NCI-H524 (cell line): ENCODE data around the gene ITGB7.

Experiments
- DNase-seq, 2 experiments: peaks; one replicate each; lab custom pipeline; 2025; lab: John Stamatoyannopoulos, UW

The ITGB7 gene

GRCh38 chr12:53145383-53146260 lies 61.4 kb downstream of the ITGB7 start:
- no peak for DNase-seq

DNA sequence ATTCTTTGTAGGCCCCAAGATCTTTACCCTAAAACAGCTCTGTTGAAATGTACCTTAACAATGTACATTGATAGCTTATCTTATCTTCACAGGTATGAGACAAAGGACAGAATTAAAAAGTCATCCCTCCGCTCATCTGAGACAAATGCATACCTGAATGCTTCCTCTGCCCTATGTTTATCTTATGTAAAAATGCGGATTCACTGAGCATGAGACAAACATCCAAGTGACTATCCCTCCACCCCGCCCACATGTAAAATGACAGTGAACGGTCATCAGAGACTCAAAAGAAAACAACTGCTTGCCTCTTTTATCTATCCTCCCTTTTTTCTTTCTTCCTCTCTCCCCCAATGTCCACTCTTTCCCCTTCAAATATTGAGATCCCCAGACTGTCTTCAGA lies 63.7 kb downstream of the ITGB7 start:
- DNase-seq: no peak
